Liver (tissue), 9 donors: ENCODE data around the gene LAMC2. TPM values are rescaled to one million over a fixed set of nuclear protein-coding genes. Genes with fewer than 3 reads are reported as not detected.

ENCODE experiments used
- DNase-seq: peaks from one replicate; pipeline ENCODE4 v3.0.0-alpha.2; 2017; ENCODE audit warnings: low spot score
- H3K27ac ChIP-seq, 2 donors: one replicate each; pipeline ENCODE4 v1.7.0; 2013; ENCODE audit warnings: inconsistent platforms in 2 of 2, low read length in 2 of 2, control low read depth in 1 of 2, low read depth in 1 of 2, mild to moderate bottlenecking in 1 of 2
- H3K27me3 ChIP-seq, 4 donors: one replicate each; pipeline versions ENCODE4 v1.6.1 to v1.7.0; 2013; ENCODE audit warnings: low read length in 3 of 4, inconsistent platforms in 1 of 4, mild to moderate bottlenecking in 1 of 4, moderate library complexity in 1 of 4; ENCODE audit not compliant: control insufficient read depth in 4 of 4, insufficient read depth in 4 of 4
- H3K36me3 ChIP-seq, 4 donors: one replicate each; pipeline versions ENCODE4 v1.6.1 to v1.7.0; 2013; ENCODE audit warnings: low read length in 3 of 4, mild to moderate bottlenecking in 3 of 4, low read depth in 1 of 4, moderate library complexity in 1 of 4; ENCODE audit not compliant: control insufficient read depth in 4 of 4, insufficient read depth in 3 of 4
- H3K4me1 ChIP-seq, 4 donors: one replicate each; pipeline versions ENCODE4 v1.6.1 to v1.7.0; 2013; ENCODE audit warnings: low read length in 3 of 4, mild to moderate bottlenecking in 3 of 4, moderate library complexity in 1 of 4; ENCODE audit not compliant: control insufficient read depth in 4 of 4, insufficient read depth in 4 of 4
- H3K4me3 ChIP-seq, 3 donors: one replicate each; pipeline versions ENCODE4 v1.6.1 to v1.7.0; 2013; ENCODE audit warnings: low read length in 3 of 3, control low read depth in 1 of 3, low read depth in 1 of 3, mild to moderate bottlenecking in 1 of 3
- H3K9ac ChIP-seq, 2 donors: one replicate each; pipeline ENCODE4 v1.7.0; 2013; ENCODE audit warnings: low read length in 2 of 2, mild to moderate bottlenecking in 2 of 2, moderate library complexity in 2 of 2, control low read depth in 1 of 2, low read depth in 1 of 2
- H3K9me3 ChIP-seq, 4 donors: one replicate each; pipeline versions ENCODE4 v1.6.1 to v1.7.0; 2013; ENCODE audit warnings: low read length in 3 of 4; ENCODE audit not compliant: control insufficient read depth in 4 of 4
- EGR1 ChIP-seq, 2 donors: IDR thresholded peaks; 2 replicates each; pipeline ENCODE4 v1.6.1; 2016 to 2018; ENCODE audit warnings: antibody characterized with exemption in 2 of 2, low read depth in 2 of 2
- FOXA1 ChIP-seq: IDR thresholded peaks from 2 replicates; pipeline ENCODE4 v1.6.1; 2016; ENCODE audit warnings: antibody characterized with exemption
- FOXA2 ChIP-seq: IDR thresholded peaks from 2 replicates; pipeline ENCODE4 v1.6.1; 2016; ENCODE audit warnings: antibody characterized with exemption
- GABPA ChIP-seq, 2 donors: IDR thresholded peaks in 1 of 2; conservative IDR thresholded peaks in 1 of 2; 2 replicates each; pipeline ENCODE4 v1.6.1; 2016; ENCODE audit warnings: antibody characterized with exemption in 2 of 2, mild to moderate bottlenecking in 1 of 2, moderate library complexity in 1 of 2
- HNF4A ChIP-seq, 2 donors: conservative IDR thresholded peaks; 2 replicates each; pipeline ENCODE4 v1.6.1; 2016; ENCODE audit warnings: antibody characterized with exemption in 2 of 2, mild to moderate bottlenecking in 2 of 2
- HNF4G ChIP-seq: IDR thresholded peaks from 2 replicates; pipeline ENCODE4 v1.6.1; 2016; ENCODE audit warnings: antibody characterized with exemption
- JUND ChIP-seq, 2 donors: IDR thresholded peaks; 2 replicates each; pipeline ENCODE4 v1.6.1; 2016; ENCODE audit warnings: antibody characterized with exemption in 2 of 2
- NR2F2 ChIP-seq: IDR thresholded peaks from 2 replicates; pipeline ENCODE4 v1.6.1; 2016; ENCODE audit warnings: antibody characterized with exemption
- RAD21 ChIP-seq, 2 donors: IDR thresholded peaks; 2 replicates each; pipeline ENCODE4 v1.6.1; 2016; ENCODE audit warnings: antibody characterized with exemption in 2 of 2, mild to moderate bottlenecking in 2 of 2
- RXRA ChIP-seq, 2 donors: IDR thresholded peaks; 2 replicates each; pipeline ENCODE4 v1.6.1; 2017 to 2018; ENCODE audit warnings: antibody characterized with exemption in 2 of 2, mild to moderate bottlenecking in 1 of 2
- SP1 ChIP-seq: IDR thresholded peaks from 2 replicates; pipeline ENCODE4 v1.6.1; 2018; ENCODE audit warnings: antibody characterized with exemption, mild to moderate bottlenecking
- TAF1 ChIP-seq: conservative IDR thresholded peaks from 2 replicates; pipeline ENCODE4 v1.6.1; 2016; ENCODE audit warnings: antibody characterized with exemption, mild to moderate bottlenecking
- YY1 ChIP-seq: IDR thresholded peaks from 2 replicates; pipeline ENCODE4 v1.6.1; 2016; ENCODE audit warnings: antibody characterized with exemption, mild to moderate bottlenecking
- WGBS: extraction: QIAGEN DNeasy Blood & Tissue Kit; methylation state at CpG from one replicate; pipeline ENCODE4 v1.1.7; 2013; 5-methylcytosine and 5-hydroxymethylcytosine counted together
- polyA plus RNA-seq, 2 donors: library from polyadenylated mRNA; stranded (reverse) in 1 of 2; unstranded in 1 of 2; fragments of 200-250 nt in 1 of 2; fragments of >200 nt in 1 of 2; fragmentation: Nextera tagmentation in 1 of 2; extraction: Ambion mirVana in 1 of 2; gene quantifications; one replicate each; pipeline versions ENCODE4 v1.2.1 to v1.2.3, GENCODE V29; 2013 to 2015
- total RNA-seq, 2 donors: library from RNA; depleted of rRNA; stranded (reverse); fragments of >200 nt; gene quantifications; one replicate each; pipeline ENCODE4 v1.2.3, GENCODE V29; 2014
- TF ChIP-seq, protein P1 (sequence below): IDR thresholded peaks from 2 replicates; pipeline ENCODE4 v1.6.1; 2016; ENCODE audit warnings: antibody characterized with exemption
- TF ChIP-seq, protein P2 (sequence below): fragments of 150-350 bp; IDR thresholded peaks from 2 replicates; pipeline ENCODE4 v1.5.1; 2017; ENCODE audit warnings: improper control_type of control experiment, low read depth, low read length; ENCODE audit not compliant: missing input control
- TF ChIP-seq, protein P3 (sequence below): IDR thresholded peaks from 2 replicates; pipeline ENCODE4 v1.6.1; 2016; ENCODE audit warnings: antibody characterized with exemption, mild to moderate bottlenecking
- TF ChIP-seq, protein P4 (sequence below): IDR thresholded peaks from 2 replicates; pipeline ENCODE4 v1.6.1; 2016; ENCODE audit warnings: antibody characterized with exemption
- TF ChIP-seq, protein P5 (sequence below): IDR thresholded peaks from 2 replicates; pipeline ENCODE4 v1.6.1; 2016; ENCODE audit warnings: antibody characterized with exemption
- donor health status: healthy.
- donor health status: healthy.
- donor health status: healthy.
- donor health status: healthy.
- donor health status: healthy.

The LAMC2 gene
- total and polyA plus RNA-seq, 4 donors = 0.05 to 0.42 (median 0.16) TPM

DNA sequence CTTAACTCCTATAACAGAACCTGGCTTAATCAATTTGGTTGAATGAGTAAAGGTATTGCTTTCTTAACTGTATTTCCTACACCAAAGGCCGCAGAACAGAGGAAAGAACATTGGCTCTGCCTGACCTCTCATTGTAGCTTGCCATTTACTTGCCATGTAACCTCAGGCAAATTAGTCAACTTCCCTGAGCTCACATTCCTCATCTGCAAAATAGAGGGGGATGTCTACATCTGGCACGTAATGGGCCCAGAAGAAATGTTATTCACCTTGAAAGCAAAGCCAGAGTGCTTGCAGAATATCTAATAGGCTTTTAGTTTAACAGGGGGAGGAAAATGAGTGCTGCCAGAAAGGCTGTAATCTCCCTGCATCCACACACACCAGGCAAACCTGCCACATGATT lies 44.3 kb downstream of the LAMC2 start:
- DNase-seq = no peak
- 95% methylated on average over 2 of the region's 2 CpGs for WGBS
- TF ChIP-seq HNF4A (conservative IDR thresholded peaks at IDR 0.05) = no peak
- TF ChIP-seq NR2F2 = no peak
- no peak for TF ChIP-seq EGR1 (IDR thresholded peaks at IDR 0.05; ENCODE audit: low read depth in 2 of 2)
- no peak for TF ChIP-seq FOXA2
- no peak for TF ChIP-seq SP1
- TF ChIP-seq RXRA (IDR thresholded peaks at IDR 0.05) = no peak

DNA sequence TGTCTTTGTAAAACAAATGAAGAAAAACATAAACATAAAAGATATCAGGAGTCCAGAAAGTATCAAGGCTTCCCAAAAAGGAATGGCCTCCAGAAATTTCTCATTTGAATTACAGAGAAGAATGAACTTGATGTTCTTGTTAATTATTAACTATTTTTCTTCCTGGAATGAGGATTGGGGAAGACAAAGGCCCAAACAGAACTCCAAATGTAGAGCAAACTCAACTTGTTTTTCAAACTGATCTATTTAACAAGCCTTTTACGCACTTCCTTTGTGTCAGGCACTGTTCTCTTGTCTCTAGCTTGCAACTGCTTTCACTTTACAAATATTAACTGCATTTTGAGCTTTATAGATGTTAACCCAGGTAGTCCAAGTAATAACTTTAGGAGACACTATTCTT lies 45.5 kb downstream of the LAMC2 start:
- WGBS = 83% methylated on average over 1 of the region's 1 CpG
- H3K9me3 ChIP-seq = no peaks in the 10 kb centered on the region
- no peak overlapping the region for H3K9ac ChIP-seq
- H3K27me3 ChIP-seq = no peaks in the 10 kb centered on the region
- no peak overlapping the region for H3K27ac ChIP-seq
- TF ChIP-seq RAD21 (IDR thresholded peaks at IDR 0.05) (no peak), SP1 (peak; percentile 15)
- DNase-seq = no peak
- no peaks in the 10 kb centered on the region for H3K4me1 ChIP-seq
- H3K4me3 ChIP-seq = no peak overlapping the region
- H3K36me3 ChIP-seq = no peaks in the 10 kb centered on the region

More for the DNA sequence above, 44.3 kb downstream of the LAMC2 start:
- H3K36me3 ChIP-seq = no peaks in the 10 kb centered on the region
- no peak overlapping the region for H3K4me3 ChIP-seq
- H3K27me3 ChIP-seq = no peaks in the 10 kb centered on the region
- no peaks in the 10 kb centered on the region for H3K4me1 ChIP-seq
- H3K9ac ChIP-seq = no peak overlapping the region
- H3K27ac ChIP-seq = no peak overlapping the region
- no peaks in the 10 kb centered on the region for H3K9me3 ChIP-seq

DNA sequence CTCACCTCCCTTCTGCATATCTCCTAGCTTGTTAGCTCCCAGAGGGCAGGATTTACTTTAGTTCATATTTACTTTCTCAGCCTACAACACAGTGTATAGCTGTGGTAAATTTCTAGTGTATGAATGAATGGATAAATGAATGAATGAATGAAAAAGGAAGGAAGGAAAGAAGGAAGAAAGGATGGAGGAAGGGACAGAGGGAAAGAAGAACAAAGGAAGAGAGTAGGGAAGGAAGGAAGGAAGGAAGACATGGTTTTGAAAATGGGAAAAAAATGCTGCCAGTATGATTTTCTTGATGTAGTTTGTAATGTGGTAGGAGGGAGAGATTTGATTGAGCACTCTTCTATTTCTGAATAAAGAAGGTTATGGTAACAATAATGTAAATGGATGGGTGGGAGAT lies 47.0 kb downstream of the LAMC2 start:
- H3K36me3 ChIP-seq = no peaks in the 10 kb centered on the region
- no peaks in the 10 kb centered on the region for H3K4me1 ChIP-seq
- H3K4me3 ChIP-seq = no peak overlapping the region
- no peak overlapping the region for H3K9ac ChIP-seq
- no peaks in the 10 kb centered on the region for H3K9me3 ChIP-seq
- no peak for DNase-seq
- TF ChIP-seq, protein P1, sequence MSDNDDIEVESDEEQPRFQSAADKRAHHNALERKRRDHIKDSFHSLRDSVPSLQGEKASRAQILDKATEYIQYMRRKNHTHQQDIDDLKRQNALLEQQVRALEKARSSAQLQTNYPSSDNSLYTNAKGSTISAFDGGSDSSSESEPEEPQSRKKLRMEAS = no peak
- TF ChIP-seq, protein P2, sequence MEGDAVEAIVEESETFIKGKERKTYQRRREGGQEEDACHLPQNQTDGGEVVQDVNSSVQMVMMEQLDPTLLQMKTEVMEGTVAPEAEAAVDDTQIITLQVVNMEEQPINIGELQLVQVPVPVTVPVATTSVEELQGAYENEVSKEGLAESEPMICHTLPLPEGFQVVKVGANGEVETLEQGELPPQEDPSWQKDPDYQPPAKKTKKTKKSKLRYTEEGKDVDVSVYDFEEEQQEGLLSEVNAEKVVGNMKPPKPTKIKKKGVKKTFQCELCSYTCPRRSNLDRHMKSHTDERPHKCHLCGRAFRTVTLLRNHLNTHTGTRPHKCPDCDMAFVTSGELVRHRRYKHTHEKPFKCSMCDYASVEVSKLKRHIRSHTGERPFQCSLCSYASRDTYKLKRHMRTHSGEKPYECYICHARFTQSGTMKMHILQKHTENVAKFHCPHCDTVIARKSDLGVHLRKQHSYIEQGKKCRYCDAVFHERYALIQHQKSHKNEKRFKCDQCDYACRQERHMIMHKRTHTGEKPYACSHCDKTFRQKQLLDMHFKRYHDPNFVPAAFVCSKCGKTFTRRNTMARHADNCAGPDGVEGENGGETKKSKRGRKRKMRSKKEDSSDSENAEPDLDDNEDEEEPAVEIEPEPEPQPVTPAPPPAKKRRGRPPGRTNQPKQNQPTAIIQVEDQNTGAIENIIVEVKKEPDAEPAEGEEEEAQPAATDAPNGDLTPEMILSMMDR = no peak
- TF ChIP-seq RXRA (IDR thresholded peaks at IDR 0.05) = no peak
- TF ChIP-seq FOXA1 = no peak
- no peak for TF ChIP-seq HNF4A (conservative IDR thresholded peaks at IDR 0.05)
- no peak for TF ChIP-seq HNF4G
- no peak for TF ChIP-seq TAF1
- no peak for TF ChIP-seq FOXA2
- TF ChIP-seq RAD21 (IDR thresholded peaks at IDR 0.05) = no peak
- TF ChIP-seq, protein P3, sequence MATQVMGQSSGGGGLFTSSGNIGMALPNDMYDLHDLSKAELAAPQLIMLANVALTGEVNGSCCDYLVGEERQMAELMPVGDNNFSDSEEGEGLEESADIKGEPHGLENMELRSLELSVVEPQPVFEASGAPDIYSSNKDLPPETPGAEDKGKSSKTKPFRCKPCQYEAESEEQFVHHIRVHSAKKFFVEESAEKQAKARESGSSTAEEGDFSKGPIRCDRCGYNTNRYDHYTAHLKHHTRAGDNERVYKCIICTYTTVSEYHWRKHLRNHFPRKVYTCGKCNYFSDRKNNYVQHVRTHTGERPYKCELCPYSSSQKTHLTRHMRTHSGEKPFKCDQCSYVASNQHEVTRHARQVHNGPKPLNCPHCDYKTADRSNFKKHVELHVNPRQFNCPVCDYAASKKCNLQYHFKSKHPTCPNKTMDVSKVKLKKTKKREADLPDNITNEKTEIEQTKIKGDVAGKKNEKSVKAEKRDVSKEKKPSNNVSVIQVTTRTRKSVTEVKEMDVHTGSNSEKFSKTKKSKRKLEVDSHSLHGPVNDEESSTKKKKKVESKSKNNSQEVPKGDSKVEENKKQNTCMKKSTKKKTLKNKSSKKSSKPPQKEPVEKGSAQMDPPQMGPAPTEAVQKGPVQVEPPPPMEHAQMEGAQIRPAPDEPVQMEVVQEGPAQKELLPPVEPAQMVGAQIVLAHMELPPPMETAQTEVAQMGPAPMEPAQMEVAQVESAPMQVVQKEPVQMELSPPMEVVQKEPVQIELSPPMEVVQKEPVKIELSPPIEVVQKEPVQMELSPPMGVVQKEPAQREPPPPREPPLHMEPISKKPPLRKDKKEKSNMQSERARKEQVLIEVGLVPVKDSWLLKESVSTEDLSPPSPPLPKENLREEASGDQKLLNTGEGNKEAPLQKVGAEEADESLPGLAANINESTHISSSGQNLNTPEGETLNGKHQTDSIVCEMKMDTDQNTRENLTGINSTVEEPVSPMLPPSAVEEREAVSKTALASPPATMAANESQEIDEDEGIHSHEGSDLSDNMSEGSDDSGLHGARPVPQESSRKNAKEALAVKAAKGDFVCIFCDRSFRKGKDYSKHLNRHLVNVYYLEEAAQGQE = no peak
- no peak for TF ChIP-seq YY1
- TF ChIP-seq GABPA (IDR thresholded peaks at IDR 0.05 in 1 of 2, conservative IDR thresholded peaks at IDR 0.05 in 1 of 2) = no peak
- TF ChIP-seq EGR1 (IDR thresholded peaks at IDR 0.05; ENCODE audit: low read depth in 2 of 2) = no peak
- TF ChIP-seq, protein P4, sequence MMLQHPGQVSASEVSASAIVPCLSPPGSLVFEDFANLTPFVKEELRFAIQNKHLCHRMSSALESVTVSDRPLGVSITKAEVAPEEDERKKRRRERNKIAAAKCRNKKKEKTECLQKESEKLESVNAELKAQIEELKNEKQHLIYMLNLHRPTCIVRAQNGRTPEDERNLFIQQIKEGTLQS = no peak
- no peak for TF ChIP-seq JUND (IDR thresholded peaks at IDR 0.05)
- no peak for TF ChIP-seq SP1
- TF ChIP-seq, protein P5, sequence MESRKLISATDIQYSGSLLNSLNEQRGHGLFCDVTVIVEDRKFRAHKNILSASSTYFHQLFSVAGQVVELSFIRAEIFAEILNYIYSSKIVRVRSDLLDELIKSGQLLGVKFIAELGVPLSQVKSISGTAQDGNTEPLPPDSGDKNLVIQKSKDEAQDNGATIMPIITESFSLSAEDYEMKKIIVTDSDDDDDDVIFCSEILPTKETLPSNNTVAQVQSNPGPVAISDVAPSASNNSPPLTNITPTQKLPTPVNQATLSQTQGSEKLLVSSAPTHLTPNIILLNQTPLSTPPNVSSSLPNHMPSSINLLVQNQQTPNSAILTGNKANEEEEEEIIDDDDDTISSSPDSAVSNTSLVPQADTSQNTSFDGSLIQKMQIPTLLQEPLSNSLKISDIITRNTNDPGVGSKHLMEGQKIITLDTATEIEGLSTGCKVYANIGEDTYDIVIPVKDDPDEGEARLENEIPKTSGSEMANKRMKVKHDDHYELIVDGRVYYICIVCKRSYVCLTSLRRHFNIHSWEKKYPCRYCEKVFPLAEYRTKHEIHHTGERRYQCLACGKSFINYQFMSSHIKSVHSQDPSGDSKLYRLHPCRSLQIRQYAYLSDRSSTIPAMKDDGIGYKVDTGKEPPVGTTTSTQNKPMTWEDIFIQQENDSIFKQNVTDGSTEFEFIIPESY = no peak
- H3K27ac ChIP-seq = no peak overlapping the region
- no peaks in the 10 kb centered on the region for H3K27me3 ChIP-seq
